Measurements from ENCODE around the gene PRPH2. TPM values are rescaled to one million over a fixed set of nuclear protein-coding genes. Genes with fewer than 3 reads are reported as not detected.
"Not testable (repeated sequence)": the region's sequence is repeated elsewhere in the genome, so short reads cannot be mapped to it uniquely, and the experiment has no call there.

PRPH2 gene
- total RNA-seq, 1 experiment from 2014 or later: 2.1 TPM

DNA sequence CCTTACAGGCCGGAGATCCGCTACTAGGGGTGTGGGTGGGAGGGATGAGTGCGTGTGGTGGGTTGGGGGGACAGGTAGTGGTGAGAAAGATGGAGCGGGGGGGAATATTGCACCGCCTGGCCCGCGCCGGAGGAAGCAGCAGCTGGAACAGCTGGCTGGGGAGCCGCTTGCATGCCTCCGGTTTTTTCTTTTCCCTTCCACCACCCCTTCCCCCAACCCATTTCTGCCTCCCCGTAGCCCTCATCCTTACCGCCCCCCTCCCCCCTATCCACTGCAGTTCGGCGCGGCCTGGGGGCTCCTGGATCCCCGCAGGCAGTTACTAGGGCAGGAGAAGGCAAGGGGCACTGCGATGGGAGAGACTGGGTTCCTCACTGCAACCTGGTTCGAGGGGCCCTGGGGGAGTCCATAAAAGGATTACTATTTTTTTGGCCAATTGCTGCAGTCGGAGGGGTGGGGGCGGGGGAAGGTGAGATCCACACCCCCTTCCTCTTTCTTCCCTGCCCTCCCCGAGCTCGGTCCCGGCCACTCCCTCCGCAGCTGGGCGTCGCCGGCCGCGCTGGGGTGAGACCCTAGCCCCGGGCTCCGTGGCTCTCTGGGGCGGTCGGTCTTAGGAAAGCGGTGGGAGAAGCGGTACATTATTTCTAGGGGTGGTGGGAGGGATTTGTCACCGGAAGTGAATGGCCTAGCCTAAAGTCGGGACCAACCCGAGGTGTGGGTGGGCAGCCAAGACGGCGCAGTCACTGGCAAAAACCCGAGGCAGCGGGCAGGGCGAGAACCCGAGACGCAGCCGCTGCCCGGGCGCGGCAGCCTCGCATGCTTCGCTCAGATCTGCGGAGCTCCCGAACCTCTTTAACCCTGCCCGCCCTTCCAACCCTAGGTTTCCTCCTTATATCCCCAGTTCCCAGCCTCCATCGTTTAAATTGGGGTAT is 24.3 kb upstream of the PRPH2 start:
- Histone ChIP-seq H3K36me3 (0 out of 2 replicates have a peak, but pooled peaks cover 5% of the 10 kb centered on the region), H3K27ac (peak overlapping the region; percentile 95), H3K9me3 (replicated peaks) (no peaks in the 10 kb centered on the region), H3K4me3 (peak overlapping the region; percentile 99), H3K27me3 (no peaks in the 10 kb centered on the region), H3K4me1 (peaks cover 7% of the 10 kb centered on the region)
- DNase-seq: peak; percentile 91 to 94

DNA sequence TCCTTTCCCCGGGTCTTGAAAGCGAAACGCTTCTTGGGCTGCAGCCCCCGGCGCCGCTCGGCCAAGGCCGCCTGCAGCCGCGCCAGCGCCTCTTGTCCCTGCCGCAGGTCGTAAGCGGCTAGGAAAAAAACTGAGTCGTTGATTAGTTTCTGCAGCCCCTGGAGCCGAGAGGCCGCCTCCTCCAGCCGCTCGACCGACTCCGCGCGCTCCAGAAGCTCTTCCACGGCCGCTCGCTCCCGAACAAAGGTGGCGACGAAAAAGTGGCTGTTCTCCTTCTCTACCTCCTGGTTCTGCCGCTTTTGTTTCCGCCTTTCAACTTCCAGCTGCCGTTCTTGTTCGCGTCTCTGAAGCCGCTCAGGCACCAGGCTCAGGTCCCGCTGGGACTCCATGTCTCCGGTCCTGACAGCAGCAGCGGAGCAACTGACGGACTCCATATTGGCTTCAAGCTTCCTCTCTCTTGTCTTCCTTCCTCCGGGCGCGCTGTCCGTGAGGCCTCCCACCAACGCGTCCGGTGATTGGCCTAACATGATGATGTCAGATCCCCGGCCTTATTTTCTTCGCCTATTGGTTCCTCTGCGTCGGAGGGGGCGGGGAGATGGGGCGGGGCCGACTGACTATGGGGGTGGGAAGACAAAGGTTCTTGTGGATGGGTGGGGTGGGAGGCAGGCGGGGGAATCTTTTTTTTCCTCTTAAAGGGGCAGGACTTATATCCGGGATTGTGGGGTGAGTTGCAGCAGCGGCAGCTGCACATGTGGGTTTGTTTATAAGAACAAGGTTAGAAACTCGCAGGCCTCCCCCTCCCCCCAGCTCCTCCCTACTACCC is 23.5 kb upstream of the PRPH2 start, which contains the start of gene TBCC:
Gene TBCC, minus strand, starts transcription at position 464 of the 823 bp plus-strand sequence. Its CDS starts 30 bp downstream, at position 434.
- 0 out of 2 replicates have a peak, but pooled peaks cover 5% of the 10 kb centered on the region for H3K36me3 ChIP-seq
- peak; percentile 96 to 99 for DNase-seq
- no peaks in the 10 kb centered on the region for H3K27me3 ChIP-seq
- H3K27ac ChIP-seq: peak within 1 kb of the TSS; percentile 95
- H3K4me3 ChIP-seq: peak within 1 kb of the TSS; percentile 99
- H3K4me1 ChIP-seq: peaks cover 7% of the 10 kb centered on the region
- H3K9me3 ChIP-seq (replicated peaks): no peaks in the 10 kb centered on the region

DNA sequence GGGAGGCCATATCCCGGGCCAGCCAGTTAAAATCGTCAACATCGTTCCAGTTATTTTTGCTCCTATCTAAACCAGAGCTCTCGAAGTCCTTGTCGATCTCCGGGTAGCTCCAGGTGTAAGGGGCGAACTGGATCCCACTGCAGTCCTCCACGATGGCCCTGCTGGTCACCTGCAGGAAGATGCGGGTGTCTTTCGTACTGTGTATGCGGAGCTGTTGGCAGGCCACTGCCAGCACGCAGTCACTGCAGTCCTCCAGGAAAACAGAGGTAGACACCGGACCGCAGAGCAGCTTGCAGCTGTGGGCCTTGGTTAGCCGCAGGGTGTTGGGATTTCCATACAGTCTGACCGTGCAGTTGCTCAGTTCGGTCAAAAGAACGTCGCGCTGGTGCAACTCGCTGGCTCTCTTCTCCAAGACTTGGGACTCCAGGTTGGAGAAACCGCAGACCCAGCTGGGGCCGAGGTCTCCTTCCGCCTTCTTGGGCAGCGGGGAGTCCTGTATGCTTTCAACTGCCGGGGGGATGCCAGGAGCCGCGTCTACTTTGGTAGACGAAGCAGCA is 22.8 kb upstream of the PRPH2 start:
- no peaks in the 10 kb centered on the region for H3K27me3 ChIP-seq
- peak; percentile 87 for DNase-seq
- 0 out of 2 replicates have a peak, but pooled peaks cover 5% of the 10 kb centered on the region for H3K36me3 ChIP-seq
- no peaks in the 10 kb centered on the region for H3K9me3 ChIP-seq (replicated peaks)
- H3K27ac ChIP-seq: peak overlapping the region; percentile 95
- peaks cover 7% of the 10 kb centered on the region for H3K4me1 ChIP-seq
- H3K4me3 ChIP-seq: peak overlapping the region; percentile 99

DNA sequence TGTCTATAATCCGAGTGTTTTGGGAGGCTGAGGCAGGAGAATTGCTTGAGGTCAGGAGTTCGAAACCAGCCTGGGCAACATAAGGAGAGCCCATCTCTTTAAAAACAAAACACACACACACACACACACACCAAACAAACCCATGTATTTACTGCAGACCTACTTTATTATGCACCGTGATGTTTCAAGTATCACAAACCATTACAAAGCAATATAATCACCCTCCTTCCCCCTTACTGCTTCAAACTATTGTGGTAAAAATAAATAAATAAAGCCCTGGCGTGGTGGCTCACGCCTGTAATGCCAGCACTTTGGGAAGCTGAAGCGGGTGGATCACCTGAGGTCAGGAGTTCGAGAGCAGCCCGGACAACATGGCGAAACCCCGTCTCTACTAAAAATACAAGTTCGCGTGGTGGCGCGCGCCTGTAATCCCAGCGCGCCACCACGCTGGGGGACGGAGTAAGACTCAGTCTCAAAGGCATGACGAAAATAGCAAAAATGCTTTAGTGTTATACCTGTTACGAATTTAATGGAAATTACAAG is 22.0 kb upstream of the PRPH2 start:
- no peaks in the 10 kb centered on the region for H3K27me3 ChIP-seq
- H3K4me1 ChIP-seq: peaks cover 7% of the 10 kb centered on the region

DNA sequence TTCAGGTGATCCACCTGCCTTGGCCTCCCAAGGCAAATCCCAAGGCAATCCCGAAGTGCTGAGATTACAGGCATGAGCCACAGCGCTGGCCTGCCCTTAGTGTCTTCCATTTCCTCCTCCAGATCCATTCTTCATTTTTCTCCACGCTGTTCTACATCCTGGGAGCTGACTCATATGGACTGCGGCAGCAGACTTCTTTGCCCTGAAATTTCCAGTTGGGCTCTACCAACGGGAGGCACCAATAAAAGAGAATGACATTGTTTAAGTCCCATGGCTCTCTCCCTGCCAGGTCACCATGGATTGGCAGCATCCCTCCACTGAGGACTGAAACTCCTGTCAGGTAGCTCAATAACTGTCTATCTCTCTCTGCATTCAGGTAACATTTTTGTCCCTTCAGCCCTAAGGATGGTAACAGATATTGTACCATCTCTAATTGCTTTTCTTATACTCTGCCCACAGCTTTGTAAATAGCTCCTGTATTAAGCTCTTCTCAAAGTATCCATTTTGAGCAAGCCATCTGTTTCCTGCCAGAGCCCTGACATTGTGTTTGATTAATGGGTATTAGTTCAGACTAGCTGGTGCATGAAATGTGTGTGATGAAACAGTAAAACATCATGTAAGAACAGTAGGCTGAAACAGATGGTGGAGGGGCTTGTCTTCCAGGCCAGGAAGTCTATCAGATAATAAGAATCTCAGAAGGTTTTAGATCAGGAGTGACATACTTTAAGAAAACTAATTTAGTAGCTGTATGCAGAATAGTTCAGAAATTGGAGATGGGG is 19.9 kb upstream of the PRPH2 start:
- H3K4me1 ChIP-seq: peaks cover 7% of the 10 kb centered on the region
- no peaks in the 10 kb centered on the region for H3K27me3 ChIP-seq
- H3K9me3 ChIP-seq (replicated peaks): no peaks in the 10 kb centered on the region
- 0 out of 2 replicates have a peak, but pooled peaks cover 5% of the 10 kb centered on the region for H3K36me3 ChIP-seq
- H3K4me3 ChIP-seq: no peak overlapping the region
- H3K27ac ChIP-seq: no peak overlapping the region
- no peak for DNase-seq

More for the DNA sequence above, 22.0 kb upstream of the PRPH2 start:
- DNase-seq: no peak
- Histone ChIP-seq H3K27ac (no peak overlapping the region), H3K9me3 (replicated peaks) (no peaks in the 10 kb centered on the region), H3K4me3 (peak overlapping the region; percentile 99), H3K36me3 (0 out of 2 replicates have a peak, but pooled peaks cover 5% of the 10 kb centered on the region)

DNA sequence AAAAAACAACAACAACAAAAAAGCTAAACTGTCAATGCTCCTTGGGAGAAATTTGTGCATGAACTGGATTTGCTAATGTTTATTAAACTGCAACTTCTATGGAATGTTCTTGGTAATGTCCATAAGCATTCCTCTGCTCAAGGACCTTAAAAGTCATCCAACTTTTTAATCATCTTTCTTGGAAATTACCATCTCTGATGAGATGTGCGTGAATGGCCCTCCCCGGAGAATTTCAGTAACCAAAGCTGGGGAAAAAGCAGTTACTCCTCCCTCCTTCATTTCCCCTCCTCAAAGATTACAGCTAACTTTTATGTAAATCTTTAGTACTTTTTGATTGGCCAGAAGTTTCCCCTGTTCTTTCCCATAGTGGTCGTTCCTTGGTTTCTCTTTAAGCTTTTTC is 18.3 kb upstream of the PRPH2 start:
- Histone ChIP-seq H3K27me3 (no peaks in the 10 kb centered on the region), H3K4me3 (no peak overlapping the region), H3K27ac (no peak overlapping the region), H3K36me3 (0 out of 2 replicates have a peak, but pooled peaks cover 4% of the 10 kb centered on the region), H3K4me1 (peaks cover 7% of the 10 kb centered on the region), H3K9me3 (replicated peaks) (no peaks in the 10 kb centered on the region)
- DNase-seq: no peak

DNA sequence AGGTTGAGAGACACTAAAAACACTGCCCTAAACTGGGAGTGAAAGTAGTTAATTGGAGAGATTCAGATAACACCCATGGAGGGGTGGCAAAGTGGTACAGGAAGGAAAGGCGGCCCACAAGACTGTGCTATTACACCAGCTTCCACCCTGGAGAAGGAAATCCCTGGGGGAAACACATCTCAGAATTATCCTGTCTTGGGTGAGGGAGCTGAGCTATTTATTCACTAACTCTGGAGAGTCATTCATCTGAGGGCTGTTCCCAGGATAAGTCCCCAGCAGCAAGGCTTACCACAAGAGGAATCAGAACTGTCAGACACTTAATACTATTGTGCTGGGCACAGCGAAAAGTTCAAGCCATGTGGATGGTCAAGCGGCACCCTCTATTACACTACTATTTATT is 13.6 kb upstream of the PRPH2 start:
- Histone ChIP-seq H3K36me3 (no peaks in the 10 kb centered on the region), H3K4me1 (no peaks in the 10 kb centered on the region), H3K4me3 (no peak overlapping the region), H3K27me3 (no peaks in the 10 kb centered on the region), H3K9me3 (replicated peaks) (no peaks in the 10 kb centered on the region), H3K27ac (no peak overlapping the region)
- no peak for DNase-seq

DNA sequence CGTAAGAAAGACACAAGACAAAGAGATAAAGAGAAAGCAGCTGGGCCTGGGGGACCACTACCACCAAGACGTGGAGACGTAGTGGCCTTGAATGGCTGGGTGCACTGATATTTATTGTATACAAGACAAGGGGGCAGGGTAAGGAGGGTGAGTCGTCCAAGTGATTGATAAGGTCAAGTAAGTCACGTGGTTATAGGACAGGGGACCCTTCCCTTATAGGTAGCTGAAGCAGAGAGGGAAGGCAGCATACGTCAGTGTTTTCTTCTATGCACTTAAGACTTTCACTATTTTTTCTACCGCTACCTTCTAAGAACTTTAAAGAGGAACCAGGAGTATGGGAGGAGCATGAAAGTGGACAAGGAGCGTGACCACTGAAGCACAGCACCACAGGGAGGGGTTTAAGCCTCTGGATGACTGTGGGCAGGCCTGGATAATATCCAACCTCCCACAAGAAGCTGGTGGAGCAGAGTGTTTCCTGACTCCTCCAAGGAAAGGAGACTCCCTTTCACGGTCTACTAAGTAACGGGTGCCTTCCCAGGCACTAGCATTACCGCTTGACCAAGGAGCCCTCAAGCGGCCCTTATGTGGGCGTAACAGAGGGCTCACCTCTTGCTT is 11.6 kb upstream of the PRPH2 start:
- H3K4me3 ChIP-seq; H3K27ac ChIP-seq; H3K4me1 ChIP-seq; H3K27me3 ChIP-seq; H3K9me3 ChIP-seq (replicated peaks); DNase-seq; H3K36me3 ChIP-seq: not testable (repeated sequence)

DNA sequence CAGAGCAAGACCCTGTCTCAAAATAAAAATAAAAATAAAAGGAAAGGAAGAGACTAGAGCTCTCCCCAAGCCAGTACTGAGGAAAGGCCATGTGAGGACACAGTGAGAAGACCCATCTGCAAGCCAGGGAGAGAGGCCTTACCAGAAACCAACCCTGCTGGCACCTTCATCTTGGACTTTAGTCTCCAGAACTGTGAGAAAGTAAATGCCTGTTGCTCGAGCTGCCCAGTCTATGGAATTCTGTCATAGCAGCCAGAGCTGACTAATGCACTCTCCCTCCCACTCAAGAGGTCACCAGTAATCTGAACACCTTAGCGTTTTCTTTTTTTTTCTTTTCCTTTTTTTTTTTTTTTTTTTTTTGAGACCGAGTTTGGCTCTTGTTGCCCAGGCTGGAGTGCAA is 7.3 kb upstream of the PRPH2 start:
- Histone ChIP-seq H3K36me3 (no peaks in the 10 kb centered on the region), H3K9me3 (replicated peaks) (no peaks in the 10 kb centered on the region), H3K27ac (no peak overlapping the region), H3K27me3 (no peaks in the 10 kb centered on the region), H3K4me1 (peaks cover 6% of the 10 kb centered on the region), H3K4me3 (no peak overlapping the region)
- DNase-seq: no peak

DNA sequence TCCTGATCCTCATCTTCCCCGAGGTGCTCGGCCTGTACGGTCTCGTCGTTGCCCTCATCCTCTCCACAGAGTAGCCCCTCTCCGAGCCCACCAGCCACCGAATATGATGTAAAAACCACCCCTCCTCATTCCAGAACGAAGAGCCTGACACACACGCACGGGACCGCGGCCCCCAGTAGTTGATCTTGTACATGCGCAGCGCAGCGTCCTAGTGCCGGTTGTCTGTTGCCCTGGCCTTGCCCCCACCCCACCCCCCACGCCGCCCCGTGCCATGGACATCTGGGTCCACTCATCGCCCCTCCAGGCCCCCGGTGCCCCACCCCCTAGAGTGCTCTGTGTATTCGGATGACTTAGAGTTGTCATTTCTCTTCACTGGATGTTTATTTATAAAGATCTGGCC is 5.2 kb upstream of the PRPH2 start:
- peaks cover 6% of the 10 kb centered on the region for H3K4me1 ChIP-seq
- no peak for DNase-seq
- no peaks in the 10 kb centered on the region for H3K36me3 ChIP-seq
- H3K27me3 ChIP-seq: no peaks in the 10 kb centered on the region
- H3K27ac ChIP-seq: no peak overlapping the region
- H3K4me3 ChIP-seq: no peak overlapping the region
- H3K9me3 ChIP-seq (replicated peaks): no peaks in the 10 kb centered on the region

DNA sequence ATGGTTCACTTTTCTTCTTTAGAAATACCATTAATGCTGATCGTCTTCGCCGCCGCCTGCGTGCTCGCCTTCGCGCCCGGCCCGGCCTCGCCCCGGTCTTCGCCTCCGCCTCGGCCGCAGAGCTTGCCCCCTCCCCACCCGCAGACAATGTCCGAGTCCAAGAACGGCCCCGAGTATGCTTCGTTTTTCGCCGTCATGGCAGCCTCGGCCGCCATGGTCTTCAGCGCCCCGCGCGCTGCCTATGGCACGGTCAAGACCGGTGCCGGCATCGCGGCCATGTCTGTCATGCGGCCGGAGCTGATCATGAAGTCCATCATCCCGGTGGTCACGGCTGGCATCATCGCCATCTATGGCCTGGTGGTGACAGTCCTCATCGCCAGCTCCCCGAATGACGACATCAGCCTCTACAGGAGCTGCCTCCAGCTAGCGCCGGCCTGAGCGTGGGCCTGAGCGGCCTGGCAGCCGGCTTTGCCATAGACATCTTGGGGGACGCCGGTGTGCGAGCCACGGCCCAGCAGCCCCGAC is 4.8 kb upstream of the PRPH2 start:
- DNase-seq: no peak
- H3K4me1 ChIP-seq: peaks cover 6% of the 10 kb centered on the region
- H3K4me3 ChIP-seq: no peak overlapping the region
- no peak overlapping the region for H3K27ac ChIP-seq
- no peaks in the 10 kb centered on the region for H3K27me3 ChIP-seq
- no peaks in the 10 kb centered on the region for H3K9me3 ChIP-seq (replicated peaks)
- no peaks in the 10 kb centered on the region for H3K36me3 ChIP-seq

DNA sequence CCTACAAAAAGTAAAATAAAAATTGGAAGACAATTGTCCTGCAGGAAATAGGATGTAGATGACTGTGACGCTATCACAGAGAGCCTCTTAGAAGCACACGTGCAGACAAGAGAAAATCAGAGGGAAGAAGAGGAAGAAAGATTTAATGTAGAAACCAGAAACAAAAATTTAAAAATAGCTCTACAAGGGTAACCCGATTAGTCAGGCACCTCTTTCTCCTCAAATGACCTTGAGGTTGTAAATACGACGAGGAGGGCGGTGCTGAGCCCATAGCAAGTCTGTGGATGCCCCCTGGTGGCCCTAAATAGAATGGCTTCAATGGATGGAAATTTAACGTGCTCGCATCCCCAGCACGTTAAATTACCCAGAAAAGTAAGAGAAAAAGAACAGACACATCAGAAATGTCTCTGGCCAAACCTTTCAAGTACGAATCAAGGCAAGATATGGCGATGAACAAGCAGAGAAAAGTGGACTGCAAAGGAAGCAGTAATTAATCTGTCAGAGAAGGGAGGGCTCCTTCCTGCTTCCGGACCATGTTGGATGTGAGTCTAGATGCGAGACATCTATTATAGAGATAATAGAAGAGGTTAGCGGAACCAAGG is 4.2 kb upstream of the PRPH2 start:
- no peaks in the 10 kb centered on the region for H3K9me3 ChIP-seq (replicated peaks)
- H3K4me3 ChIP-seq: peak overlapping the region; percentile 35
- peak; percentile 70 to 90 for DNase-seq
- H3K27ac ChIP-seq: peak overlapping the region; percentile 27
- no peaks in the 10 kb centered on the region for H3K27me3 ChIP-seq
- H3K4me1 ChIP-seq: peaks cover 6% of the 10 kb centered on the region
- no peaks in the 10 kb centered on the region for H3K36me3 ChIP-seq

DNA sequence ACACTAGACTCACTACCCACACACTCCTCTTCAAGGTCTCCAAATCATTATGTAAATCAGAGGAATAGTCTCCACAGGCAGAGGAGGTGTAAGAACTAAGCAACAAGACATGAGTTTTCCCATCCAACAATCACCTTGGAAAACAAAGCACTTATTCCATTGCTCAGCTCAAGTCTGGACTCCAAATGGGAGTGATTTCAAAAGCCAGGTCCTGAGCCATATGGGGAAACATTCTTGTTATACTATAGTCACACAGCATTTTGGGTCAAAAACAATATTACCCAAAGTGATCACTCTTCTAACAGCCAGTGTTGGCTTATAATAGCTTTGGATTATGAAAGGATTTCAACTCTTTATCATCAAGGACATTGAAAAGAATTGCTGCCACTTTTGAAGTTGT is 3.6 kb upstream of the PRPH2 start:
- peak overlapping the region; percentile 35 for H3K4me3 ChIP-seq
- H3K27me3 ChIP-seq: no peaks in the 10 kb centered on the region
- H3K4me1 ChIP-seq: peaks cover 6% of the 10 kb centered on the region
- peak overlapping the region; percentile 27 for H3K27ac ChIP-seq
- no peaks in the 10 kb centered on the region for H3K9me3 ChIP-seq (replicated peaks)
- no peak for DNase-seq
- H3K36me3 ChIP-seq: no peaks in the 10 kb centered on the region

All from SJCRH30 (cell line).